SK-N-SH (cell line): ENCODE results near the gene SLC35E2B. TPM values are rescaled to one million over a fixed set of nuclear protein-coding genes. Genes with fewer than 3 reads are reported as not detected.

Experiments
- CTCF ChIA-PET: fragments of 300-600, 350-600 bp; formaldehyde crosslinking; extraction: SDS; loops from one replicate; lab custom pipeline; 2021; lab: Yijun Ruan, JAX
- POLR2A ChIA-PET: fragments of 350-600 bp; sonication (Branson Sonifier 250); formaldehyde crosslinking; extraction: SDS; loops from one replicate; lab custom pipeline; 2020; ENCODE audit warnings: antibody characterized with exemption, inconsistent platforms; lab: Yijun Ruan, JAX
- DNase-seq: peaks from one replicate; pipeline ENCODE4 v3.0.0; 2012
- H2AFZ ChIP-seq: fragments of 200-600 bp; sonication (generic); 2 replicates; pipeline ENCODE4 v1.8.1; 2016; ENCODE audit warnings: antibody characterized with exemption, mild to moderate bottlenecking, low read depth
- H3F3A ChIP-seq: fragments of 200-600 bp; sonication (generic); replicated peaks from 2 replicates; pipeline ENCODE3; 2016; ENCODE audit warnings: antibody characterized with exemption, mild to moderate bottlenecking; ENCODE audit not compliant: insufficient read depth
- H3K27ac ChIP-seq, 2 experiments: fragments of 200-500 bp in 1 of 2; fragments of 200-600 bp in 1 of 2; sonication (Bioruptor generic) in 1 of 2; sonication (generic), shearing (Covaris generic) in 1 of 2; 2 replicates each; pipeline versions ENCODE4 v1.5.1 to v1.6.1; 2014 to 2016; ENCODE audit warnings: low read depth in 2 of 2, inconsistent platforms in 1 of 2, low read length in 1 of 2, mild to moderate bottlenecking in 1 of 2, mixed read lengths in 1 of 2
- H3K27me3 ChIP-seq: fragments of 200-600 bp; sonication (generic), shearing (Covaris generic); 2 replicates; pipeline ENCODE4 v1.6.1; 2016; ENCODE audit warnings: mixed run types; ENCODE audit not compliant: insufficient read depth
- H3K36me3 ChIP-seq, 2 experiments: fragments of 200-500 bp in 1 of 2; fragments of 200-600 bp in 1 of 2; sonication (Bioruptor generic) in 1 of 2; sonication (generic) in 1 of 2; replicated peaks in 1 of 2; 2 replicates each; pipeline versions ENCODE3 to v1.5.1; 2014 to 2016; ENCODE audit warnings: low read length in 1 of 2, mild to moderate bottlenecking in 1 of 2; ENCODE audit not compliant: insufficient read depth in 2 of 2, control insufficient read depth in 1 of 2
- H3K4me1 ChIP-seq, 2 experiments: fragments of 200-500 bp in 1 of 2; fragments of 200-600 bp in 1 of 2; sonication (Bioruptor generic) in 1 of 2; sonication (generic), shearing (Covaris generic) in 1 of 2; 2 replicates each; pipeline versions ENCODE4 v1.5.1 to v1.6.1; 2014 to 2016; ENCODE audit warnings: low read depth in 1 of 2, low read length in 1 of 2, mixed run types in 1 of 2; ENCODE audit not compliant: insufficient read depth in 2 of 2, control insufficient read depth in 1 of 2
- H3K4me2 ChIP-seq: fragments of 200-600 bp; sonication (generic), shearing (Covaris generic); 2 replicates; pipeline ENCODE4 v1.6.1; 2017; ENCODE audit warnings: mixed run types
- H3K4me3 ChIP-seq, 2 experiments: fragments of 200-500 bp in 1 of 2; fragments of 200-600 bp in 1 of 2; sonication (Bioruptor generic) in 1 of 2; sonication (generic), shearing (Covaris generic) in 1 of 2; 2 replicates each; pipeline versions ENCODE4 v1.5.1 to v1.8.1; 2014 to 2016; ENCODE audit warnings: low read depth in 2 of 2, inconsistent platforms in 1 of 2, low read length in 1 of 2, mild to moderate bottlenecking in 1 of 2, mixed read lengths in 1 of 2, moderate library complexity in 1 of 2
- H3K79me2 ChIP-seq: fragments of 200-600 bp; sonication (generic); 2 replicates; pipeline ENCODE4 v1.8.1; 2017; ENCODE audit warnings: mild to moderate bottlenecking; ENCODE audit not compliant: insufficient read depth
- H3K9ac ChIP-seq: fragments of 200-600 bp; sonication (generic); 2 replicates; pipeline ENCODE4 v1.6.1; 2017; ENCODE audit warnings: mixed run types
- H3K9me2 ChIP-seq: fragments of 200-600 bp; sonication (generic); 2 replicates; pipeline ENCODE4 v1.6.1; 2017; ENCODE audit warnings: mixed run types
- H3K9me3 ChIP-seq: fragments of 200-600 bp; sonication (generic); 2 replicates; pipeline ENCODE4 v1.6.1; 2017; ENCODE audit warnings: mixed run types, mild to moderate bottlenecking, moderate library complexity
- H4K20me1 ChIP-seq: fragments of 200-600 bp; sonication (generic); 2 replicates; pipeline ENCODE4 v1.6.1; 2017; ENCODE audit warnings: mild to moderate bottlenecking, mixed run types; ENCODE audit not compliant: insufficient read depth
- CHD2 ChIP-seq: fragments of 150-350 bp; IDR thresholded peaks from 2 replicates; pipeline ENCODE4 v1.6.1; 2018; ENCODE audit warnings: low read length; ENCODE audit not compliant: partially characterized antibody
- EP300 ChIP-seq, 2 experiments: IDR thresholded peaks; 2 replicates each; pipeline versions ENCODE4 v1.4.0 to v1.6.1; 2012; ENCODE audit warnings: borderline replicate concordance in 1 of 2, low read depth in 1 of 2, low read length in 1 of 2
- FOSL2 ChIP-seq: IDR thresholded peaks from 2 replicates; pipeline ENCODE4 v1.4.0; 2012; ENCODE audit warnings: low read depth, mild to moderate bottlenecking, moderate library complexity, borderline replicate concordance
- IRF3 ChIP-seq: fragments of 150-350 bp; IDR thresholded peaks from 2 replicates; pipeline ENCODE4 v1.6.1; 2016; ENCODE audit warnings: mild to moderate bottlenecking, low read depth, low read length
- MAX ChIP-seq: IDR thresholded peaks from 2 replicates; pipeline ENCODE4 v1.4.0; 2012; ENCODE audit warnings: low read depth
- NFIC ChIP-seq: IDR thresholded peaks from 2 replicates; pipeline ENCODE4 v1.4.0; 2012; ENCODE audit warnings: borderline replicate concordance
- NRF1 ChIP-seq: IDR thresholded peaks from 2 replicates; pipeline ENCODE4 v1.6.1; 2012; ENCODE audit warnings: low read depth, mild to moderate bottlenecking, low read length
- POLR2AphosphoS5 ChIP-seq: IDR thresholded peaks from 2 replicates; pipeline ENCODE4 v1.6.1; 2012; ENCODE audit warnings: low read depth, low read length
- REST ChIP-seq: IDR thresholded peaks from 2 replicates; pipeline ENCODE4 v1.6.1; 2012; ENCODE audit warnings: mild to moderate bottlenecking, low read depth, low read length, moderate library complexity
- RFX5 ChIP-seq: IDR thresholded peaks from 2 replicates; pipeline ENCODE4 v1.6.1; 2012; ENCODE audit warnings: mild to moderate bottlenecking, improper control_type of control experiment, low read length
- SIN3A ChIP-seq: IDR thresholded peaks from 2 replicates; pipeline ENCODE4 v1.6.1; 2012; ENCODE audit warnings: low read depth, mild to moderate bottlenecking, low read length, moderate library complexity, borderline replicate concordance
- SMC3 ChIP-seq: IDR thresholded peaks from 2 replicates; pipeline ENCODE4 v1.6.1; 2012; ENCODE audit warnings: low read depth, low read length, improper control_type of control experiment
- USF1 ChIP-seq: IDR thresholded peaks from 2 replicates; pipeline ENCODE4 v1.4.0; 2012; ENCODE audit warnings: low read depth, borderline replicate concordance
- ZBTB33 ChIP-seq: IDR thresholded peaks from 2 replicates; pipeline ENCODE4 v1.4.0; 2012; ENCODE audit warnings: low read depth, borderline replicate concordance
- WGBS: methylation state at CpG from one replicate; pipeline ENCODE4 v1.1.6; 2017; ENCODE audit warnings: low lambda C conversion rate; 5-methylcytosine and 5-hydroxymethylcytosine counted together
- polyA plus RNA-seq, 3 experiments: library from polyadenylated mRNA; depleted of rRNA; stranded (reverse); fragments of >200 nt; gene quantifications; 2 replicates each; pipeline ENCODE4 v1.2.3, GENCODE V29; 2012

Gene SLC35E2B
- polyA plus RNA-seq, 1 of the 3 experiments (the other 2 are of a cell fraction), result 20.5 TPM

- Histone ChIP-seq H3K9ac (no peak overlapping the region), H3K4me1 (no peaks in the 10 kb centered on the region; a peak in 1 of 4 replicates), H3K9me2 (no peaks in the 10 kb centered on the region), H3K9me3 (no peaks in the 10 kb centered on the region), H3K27me3 (no peaks in the 10 kb centered on the region), H3K27ac (no peak overlapping the region; a peak in 1 of 4 replicates), H3F3A (no peaks in the 10 kb centered on the region), H3K4me3 (no peak overlapping the region), H3K4me2 (no peak overlapping the region), H2AFZ (no peak overlapping the region), H3K36me3 (peaks cover 0 to 5% of the 10 kb centered on the region in 2 experiments), H3K79me2 (peaks cover 10% of the 10 kb centered on the region; the same call in 1 of the 2 replicates), H4K20me1 (no peaks in the 10 kb centered on the region)
- no peak for TF ChIP-seq POLR2AphosphoS5
- TF ChIP-seq MAX, result no peak
- no peak for TF ChIP-seq RFX5
- no peak for TF ChIP-seq ZBTB33
- no peak for TF ChIP-seq SMC3
- no peak for TF ChIP-seq NRF1
- TF ChIP-seq SIN3A, result no peak
- no peak for TF ChIP-seq REST
- TF ChIP-seq EP300 (IDR thresholded peaks at IDR 0.05; ENCODE audit: borderline replicate concordance in 1 of 2, low read depth in 1 of 2, low read length in 1 of 2), result no peak
- 80% methylated on average over 1 of the region's 33 CpGs for WGBS
- DNase-seq, result no peak
- POLR2A ChIA-PET, result no interaction called here
- CTCF ChIA-PET, result no interaction called here
Observed at GRCh38 chr1:1623181-1623630, 69.4 kb downstream of the SLC35E2B start.

GRCh38 chr1:1622788-1623094, 69.9 kb downstream of the SLC35E2B start:
- Histone ChIP-seq H3K4me2 (no peak overlapping the region), H3K27ac (no peak overlapping the region), H4K20me1 (no peaks in the 10 kb centered on the region), H3K4me1 (no peaks in the 10 kb centered on the region; a peak in 1 of 4 replicates), H3K9ac (no peak overlapping the region), H2AFZ (no peak overlapping the region), H3F3A (no peaks in the 10 kb centered on the region), H3K79me2 (peaks cover 15% of the 10 kb centered on the region; the same call in 1 of the 2 replicates), H3K36me3 (peaks cover 2 to 5% of the 10 kb centered on the region in 2 experiments), H3K4me3 (no peak overlapping the region), H3K9me3 (no peaks in the 10 kb centered on the region), H3K9me2 (no peaks in the 10 kb centered on the region), H3K27me3 (no peaks in the 10 kb centered on the region)
- no peak for DNase-seq
- ChIA-PET CTCF (no interaction called here), POLR2A (no interaction called here)
- WGBS, result 97% methylated on average over 3 of the region's 17 CpGs
- no peak for TF ChIP-seq REST
- no peak for TF ChIP-seq RFX5
- no peak for TF ChIP-seq CHD2
- TF ChIP-seq USF1, result no peak
- TF ChIP-seq IRF3, result no peak
- no peak for TF ChIP-seq SMC3
- no peak for TF ChIP-seq SIN3A
- TF ChIP-seq NFIC, result no peak
- TF ChIP-seq NRF1, result no peak
- no peak for TF ChIP-seq EP300 (IDR thresholded peaks at IDR 0.05; ENCODE audit: borderline replicate concordance in 1 of 2, low read depth in 1 of 2, low read length in 1 of 2)
- no peak for TF ChIP-seq FOSL2
